ENCODE data around the gene CASP2. TPM values are rescaled to one million over a fixed set of nuclear protein-coding genes. Genes with fewer than 3 reads are reported as not detected.
A peak's percentile ranks its signal among the peaks of the same experiment; 100 is the strongest.

The CASP2 gene
- total and polyA plus RNA-seq, 2 of the 8 experiments (the other 6 are each of a cell fraction or from before 2014, with no cell fraction given): 23.7 to 35.3 TPM

DNA sequence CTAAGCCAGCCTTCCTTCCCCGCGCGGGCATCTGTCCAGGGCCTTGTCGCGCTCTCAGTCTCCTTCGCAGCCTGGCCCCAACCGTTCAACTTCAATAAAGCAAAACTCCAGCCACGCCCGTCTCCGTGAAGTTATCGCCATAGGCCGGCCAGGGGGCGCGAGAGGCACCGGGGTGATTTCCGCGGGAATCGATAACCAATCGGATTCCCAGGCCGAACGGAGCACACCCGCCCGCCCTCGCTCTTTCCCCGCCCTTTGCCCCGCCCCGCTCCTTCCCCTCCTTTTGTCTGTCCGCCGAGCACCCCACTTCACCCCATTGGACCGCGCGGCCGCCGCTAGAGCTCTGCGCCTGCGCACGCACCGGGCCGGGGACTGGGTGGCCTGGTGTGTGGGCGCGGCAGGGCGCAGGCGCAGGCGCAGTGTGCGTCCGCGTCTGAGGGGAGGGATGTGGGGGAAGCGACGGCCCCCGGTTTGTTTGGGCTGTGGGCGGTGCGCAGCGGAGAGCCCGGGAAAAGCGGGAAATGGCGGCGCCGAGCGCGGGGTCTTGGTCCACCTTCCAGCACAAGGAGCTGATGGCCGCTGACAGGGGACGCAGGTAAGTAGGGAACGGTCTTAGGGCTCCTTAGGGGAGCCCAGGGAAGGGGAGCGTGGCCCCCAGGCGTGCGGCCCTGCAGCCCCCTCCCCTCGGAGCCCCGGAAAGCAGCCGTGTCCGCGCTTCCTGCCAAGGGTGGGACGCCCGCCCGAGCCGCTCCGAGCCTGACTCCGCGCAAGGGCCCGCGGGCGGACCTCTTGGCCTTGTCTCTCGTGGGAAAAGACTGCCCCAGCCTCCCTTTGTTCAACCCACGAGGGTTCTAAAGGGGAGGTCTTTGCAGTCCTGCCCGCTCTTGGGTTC lies at the start of gene CASP2 (continued):
- TF ChIP-seq, protein P1, sequence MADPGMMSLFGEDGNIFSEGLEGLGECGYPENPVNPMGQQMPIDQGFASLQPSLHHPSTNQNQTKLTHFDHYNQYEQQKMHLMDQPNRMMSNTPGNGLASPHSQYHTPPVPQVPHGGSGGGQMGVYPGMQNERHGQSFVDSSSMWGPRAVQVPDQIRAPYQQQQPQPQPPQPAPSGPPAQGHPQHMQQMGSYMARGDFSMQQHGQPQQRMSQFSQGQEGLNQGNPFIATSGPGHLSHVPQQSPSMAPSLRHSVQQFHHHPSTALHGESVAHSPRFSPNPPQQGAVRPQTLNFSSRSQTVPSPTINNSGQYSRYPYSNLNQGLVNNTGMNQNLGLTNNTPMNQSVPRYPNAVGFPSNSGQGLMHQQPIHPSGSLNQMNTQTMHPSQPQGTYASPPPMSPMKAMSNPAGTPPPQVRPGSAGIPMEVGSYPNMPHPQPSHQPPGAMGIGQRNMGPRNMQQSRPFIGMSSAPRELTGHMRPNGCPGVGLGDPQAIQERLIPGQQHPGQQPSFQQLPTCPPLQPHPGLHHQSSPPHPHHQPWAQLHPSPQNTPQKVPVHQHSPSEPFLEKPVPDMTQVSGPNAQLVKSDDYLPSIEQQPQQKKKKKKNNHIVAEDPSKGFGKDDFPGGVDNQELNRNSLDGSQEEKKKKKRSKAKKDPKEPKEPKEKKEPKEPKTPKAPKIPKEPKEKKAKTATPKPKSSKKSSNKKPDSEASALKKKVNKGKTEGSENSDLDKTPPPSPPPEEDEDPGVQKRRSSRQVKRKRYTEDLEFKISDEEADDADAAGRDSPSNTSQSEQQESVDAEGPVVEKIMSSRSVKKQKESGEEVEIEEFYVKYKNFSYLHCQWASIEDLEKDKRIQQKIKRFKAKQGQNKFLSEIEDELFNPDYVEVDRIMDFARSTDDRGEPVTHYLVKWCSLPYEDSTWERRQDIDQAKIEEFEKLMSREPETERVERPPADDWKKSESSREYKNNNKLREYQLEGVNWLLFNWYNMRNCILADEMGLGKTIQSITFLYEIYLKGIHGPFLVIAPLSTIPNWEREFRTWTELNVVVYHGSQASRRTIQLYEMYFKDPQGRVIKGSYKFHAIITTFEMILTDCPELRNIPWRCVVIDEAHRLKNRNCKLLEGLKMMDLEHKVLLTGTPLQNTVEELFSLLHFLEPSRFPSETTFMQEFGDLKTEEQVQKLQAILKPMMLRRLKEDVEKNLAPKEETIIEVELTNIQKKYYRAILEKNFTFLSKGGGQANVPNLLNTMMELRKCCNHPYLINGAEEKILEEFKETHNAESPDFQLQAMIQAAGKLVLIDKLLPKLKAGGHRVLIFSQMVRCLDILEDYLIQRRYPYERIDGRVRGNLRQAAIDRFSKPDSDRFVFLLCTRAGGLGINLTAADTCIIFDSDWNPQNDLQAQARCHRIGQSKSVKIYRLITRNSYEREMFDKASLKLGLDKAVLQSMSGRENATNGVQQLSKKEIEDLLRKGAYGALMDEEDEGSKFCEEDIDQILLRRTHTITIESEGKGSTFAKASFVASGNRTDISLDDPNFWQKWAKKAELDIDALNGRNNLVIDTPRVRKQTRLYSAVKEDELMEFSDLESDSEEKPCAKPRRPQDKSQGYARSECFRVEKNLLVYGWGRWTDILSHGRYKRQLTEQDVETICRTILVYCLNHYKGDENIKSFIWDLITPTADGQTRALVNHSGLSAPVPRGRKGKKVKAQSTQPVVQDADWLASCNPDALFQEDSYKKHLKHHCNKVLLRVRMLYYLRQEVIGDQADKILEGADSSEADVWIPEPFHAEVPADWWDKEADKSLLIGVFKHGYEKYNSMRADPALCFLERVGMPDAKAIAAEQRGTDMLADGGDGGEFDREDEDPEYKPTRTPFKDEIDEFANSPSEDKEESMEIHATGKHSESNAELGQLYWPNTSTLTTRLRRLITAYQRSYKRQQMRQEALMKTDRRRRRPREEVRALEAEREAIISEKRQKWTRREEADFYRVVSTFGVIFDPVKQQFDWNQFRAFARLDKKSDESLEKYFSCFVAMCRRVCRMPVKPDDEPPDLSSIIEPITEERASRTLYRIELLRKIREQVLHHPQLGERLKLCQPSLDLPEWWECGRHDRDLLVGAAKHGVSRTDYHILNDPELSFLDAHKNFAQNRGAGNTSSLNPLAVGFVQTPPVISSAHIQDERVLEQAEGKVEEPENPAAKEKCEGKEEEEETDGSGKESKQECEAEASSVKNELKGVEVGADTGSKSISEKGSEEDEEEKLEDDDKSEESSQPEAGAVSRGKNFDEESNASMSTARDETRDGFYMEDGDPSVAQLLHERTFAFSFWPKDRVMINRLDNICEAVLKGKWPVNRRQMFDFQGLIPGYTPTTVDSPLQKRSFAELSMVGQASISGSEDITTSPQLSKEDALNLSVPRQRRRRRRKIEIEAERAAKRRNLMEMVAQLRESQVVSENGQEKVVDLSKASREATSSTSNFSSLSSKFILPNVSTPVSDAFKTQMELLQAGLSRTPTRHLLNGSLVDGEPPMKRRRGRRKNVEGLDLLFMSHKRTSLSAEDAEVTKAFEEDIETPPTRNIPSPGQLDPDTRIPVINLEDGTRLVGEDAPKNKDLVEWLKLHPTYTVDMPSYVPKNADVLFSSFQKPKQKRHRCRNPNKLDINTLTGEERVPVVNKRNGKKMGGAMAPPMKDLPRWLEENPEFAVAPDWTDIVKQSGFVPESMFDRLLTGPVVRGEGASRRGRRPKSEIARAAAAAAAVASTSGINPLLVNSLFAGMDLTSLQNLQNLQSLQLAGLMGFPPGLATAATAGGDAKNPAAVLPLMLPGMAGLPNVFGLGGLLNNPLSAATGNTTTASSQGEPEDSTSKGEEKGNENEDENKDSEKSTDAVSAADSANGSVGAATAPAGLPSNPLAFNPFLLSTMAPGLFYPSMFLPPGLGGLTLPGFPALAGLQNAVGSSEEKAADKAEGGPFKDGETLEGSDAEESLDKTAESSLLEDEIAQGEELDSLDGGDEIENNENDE (IDR thresholded peaks at IDR 0.05; ENCODE audit: insufficient replicate concordance, low read length): no peak
- TF ChIP-seq SIRT6 (IDR thresholded peaks at IDR 0.05; ENCODE audit: low read length): no peak
- TF ChIP-seq SIX5 (IDR thresholded peaks at IDR 0.05; ENCODE audit: low read depth, low read length): no peak
- no peak for TF ChIP-seq CBX5 (IDR thresholded peaks at IDR 0.05; ENCODE audit: low read depth, low read length)
- peak in 1 of 2 experiments; percentile 52; a peak in 1 of 4 replicates for TF ChIP-seq SIN3A (conservative IDR thresholded peaks at IDR 0.05 in 1 of 2, IDR thresholded peaks at IDR 0.05 in 1 of 2; ENCODE audit: low read depth in 1 of 2, low read length in 2 of 2)
- TF ChIP-seq ATF2 (IDR thresholded peaks at IDR 0.05; ENCODE audit: low read length): no peak
- no peak for TF ChIP-seq BACH1 (IDR thresholded peaks at IDR 0.05; ENCODE audit: low read length)
- TF ChIP-seq FOSL1 (IDR thresholded peaks at IDR 0.05; ENCODE audit: insufficient read depth, low read depth, low read length): no peak

All from H1 (cell line).